Astrocyte (in vitro differentiated cells and primary cell): Measurements from ENCODE around the gene CFAP58. TPM values are rescaled to one million over a fixed set of nuclear protein-coding genes. Genes with fewer than 3 reads are reported as not detected.

Source experiments
- DNase-seq: peaks from one replicate; pipeline ENCODE4 v3.0.0-alpha.2; 2010; ENCODE audit warnings: low read depth
- FAIRE-seq: peaks from 2 replicates; lab custom pipeline; 2011; peaks lifted over from hg19 to GRCh38; lab: Jason Lieb, UNC
- H2AFZ ChIP-seq: 2 replicates; pipeline ENCODE4 v1.6.0; 2012; ENCODE audit warnings: low read depth, low read length, inconsistent platforms
- H3K27ac ChIP-seq: 2 replicates; pipeline ENCODE4 v1.5.1; 2011; ENCODE audit warnings: low read depth, low read length, inconsistent platforms
- H3K27me3 ChIP-seq: 2 replicates; pipeline ENCODE4 v1.6.0; 2011; ENCODE audit warnings: low read length, inconsistent platforms; ENCODE audit not compliant: insufficient read depth
- H3K36me3 ChIP-seq: 2 replicates; pipeline ENCODE4 v1.5.1; 2011; ENCODE audit warnings: low read length, inconsistent platforms; ENCODE audit not compliant: insufficient read depth
- H3K4me1 ChIP-seq: 2 replicates; pipeline ENCODE4 v1.5.1; 2011; ENCODE audit warnings: low read length, inconsistent platforms; ENCODE audit not compliant: insufficient read depth
- H3K4me2 ChIP-seq: 2 replicates; pipeline ENCODE4 v1.6.0; 2012; ENCODE audit warnings: low read length, inconsistent platforms
- H3K4me3 ChIP-seq: 2 replicates; pipeline ENCODE4 v1.5.1; 2011; ENCODE audit warnings: low read depth, mild to moderate bottlenecking, low read length, inconsistent platforms; ENCODE audit not compliant: insufficient read depth
- H3K79me2 ChIP-seq: 2 replicates; pipeline ENCODE4 v1.6.0; 2012; ENCODE audit warnings: mild to moderate bottlenecking, low read length, inconsistent platforms; ENCODE audit not compliant: insufficient read depth
- H3K9ac ChIP-seq: 2 replicates; pipeline ENCODE4 v1.6.0; 2012; ENCODE audit warnings: mild to moderate bottlenecking, low read length, inconsistent platforms
- H3K9me3 ChIP-seq: 2 replicates; pipeline ENCODE4 v1.5.1; 2012; ENCODE audit warnings: low read depth, mild to moderate bottlenecking, low read length, inconsistent platforms; ENCODE audit not compliant: insufficient read depth
- H4K20me1 ChIP-seq: 2 replicates; pipeline ENCODE4 v1.6.0; 2012; ENCODE audit warnings: low read length, inconsistent platforms; ENCODE audit not compliant: insufficient read depth
- H3K27ac Mint-ChIP-seq: one replicate; pipeline ENCODE4 v1.8.0; 2021; ENCODE audit warnings: mild to moderate bottlenecking, mixed read lengths; ENCODE audit not compliant: unreplicated experiment
- H3K27me3 Mint-ChIP-seq: one replicate; pipeline ENCODE4 v1.8.0; 2021; ENCODE audit warnings: low read depth, mixed read lengths; ENCODE audit not compliant: unreplicated experiment
- H3K36me3 Mint-ChIP-seq: one replicate; pipeline ENCODE4 v1.8.0; 2021; ENCODE audit warnings: low read depth, mixed read lengths; ENCODE audit not compliant: unreplicated experiment
- H3K4me1 Mint-ChIP-seq: one replicate; pipeline ENCODE4 v1.8.0; 2021; ENCODE audit warnings: low read depth, mixed read lengths; ENCODE audit not compliant: unreplicated experiment
- H3K4me3 Mint-ChIP-seq: one replicate; pipeline ENCODE4 v1.8.0; 2021; ENCODE audit warnings: mild to moderate bottlenecking, moderate library complexity, mixed read lengths; ENCODE audit not compliant: unreplicated experiment
- H3K9me3 Mint-ChIP-seq: one replicate; pipeline ENCODE4 v1.8.0; 2021; ENCODE audit warnings: mild to moderate bottlenecking, mixed read lengths; ENCODE audit not compliant: unreplicated experiment
- EZH2 ChIP-seq: IDR thresholded peaks from 2 replicates; pipeline ENCODE4 v1.6.1; 2012; ENCODE audit warnings: mild to moderate bottlenecking, low read length, inconsistent platforms; ENCODE audit not compliant: insufficient read depth
- total RNA-seq: library from RNA; stranded (reverse); gene quantifications from 2 replicates; pipeline ENCODE4 v1.2.1, GENCODE V29; 2021
- TF ChIP-seq, protein P1 (sequence below): IDR thresholded peaks from 2 replicates; pipeline ENCODE4 v1.5.1; 2011; ENCODE audit warnings: low read depth, mild to moderate bottlenecking, inconsistent platforms, low read length, moderate library complexity; ENCODE audit not compliant: insufficient read depth

Gene CFAP58
- total RNA-seq, 1 donor from 2014 or later = 0.86 TPM

DNA sequence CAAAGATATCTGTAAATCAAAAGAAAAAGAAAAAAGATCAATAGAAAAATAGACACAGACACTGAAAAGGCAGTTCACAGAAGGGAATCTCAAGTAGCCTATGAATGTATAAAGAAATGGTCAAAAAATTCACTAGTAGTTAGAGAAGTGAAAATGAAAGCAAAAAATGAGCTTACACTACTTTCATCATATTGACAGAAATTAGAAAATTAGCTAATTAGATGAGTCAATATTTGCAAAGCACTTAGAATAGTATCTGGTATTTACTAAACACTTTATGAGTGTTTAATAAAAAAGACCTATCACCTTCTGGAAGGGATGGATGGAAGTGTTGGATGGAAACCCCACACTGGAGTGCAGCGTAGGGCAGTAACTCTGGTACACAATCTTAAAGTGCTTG lies 1.7 kb upstream of the CFAP58 start:
- H3K4me2 ChIP-seq = no peak overlapping the region
- H3K27ac ChIP-seq = no peak overlapping the region
- no peak for FAIRE-seq

DNA sequence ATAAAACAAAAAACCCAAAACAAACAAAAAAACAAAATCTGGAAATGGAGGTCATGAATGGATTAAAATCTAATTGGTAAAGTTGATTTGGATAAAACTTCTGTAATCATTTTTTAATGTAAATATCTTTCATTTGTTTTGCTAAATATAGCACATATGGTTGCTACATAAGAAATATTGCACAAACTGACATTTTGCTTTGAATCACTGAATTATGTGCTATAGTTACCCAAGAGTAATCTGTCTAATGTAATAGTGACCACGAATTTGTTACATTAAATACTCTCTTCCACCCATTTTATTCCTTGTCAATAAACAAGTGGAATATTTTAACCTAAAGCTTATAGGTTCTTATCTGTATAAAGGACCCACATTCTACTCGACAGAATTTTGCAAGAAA lies 6.2 kb downstream of the CFAP58 start:
- Mint-ChIP-seq H3K27me3 (peaks cover 5% of the 10 kb centered on the region), H3K4me1 (no peaks in the 10 kb centered on the region), H3K27ac (no peak overlapping the region), H3K9me3 (peaks cover 3% of the 10 kb centered on the region), H3K4me3 (no peak overlapping the region), H3K36me3 (no peaks in the 10 kb centered on the region)
- Histone ChIP-seq H3K36me3 (no peaks in the 10 kb centered on the region), H3K4me1 (no peaks in the 10 kb centered on the region), H4K20me1 (no peaks in the 10 kb centered on the region), H3K4me3 (no peak overlapping the region), H3K9me3 (no peaks in the 10 kb centered on the region), H2AFZ (no peak overlapping the region), H3K27me3 (no peaks in the 10 kb centered on the region), H3K4me2 (no peak overlapping the region), H3K9ac (no peak overlapping the region), H3K79me2 (no peaks in the 10 kb centered on the region), H3K27ac (no peak overlapping the region)
- FAIRE-seq (no peak), DNase-seq (no peak)
- TF ChIP-seq, protein P1, sequence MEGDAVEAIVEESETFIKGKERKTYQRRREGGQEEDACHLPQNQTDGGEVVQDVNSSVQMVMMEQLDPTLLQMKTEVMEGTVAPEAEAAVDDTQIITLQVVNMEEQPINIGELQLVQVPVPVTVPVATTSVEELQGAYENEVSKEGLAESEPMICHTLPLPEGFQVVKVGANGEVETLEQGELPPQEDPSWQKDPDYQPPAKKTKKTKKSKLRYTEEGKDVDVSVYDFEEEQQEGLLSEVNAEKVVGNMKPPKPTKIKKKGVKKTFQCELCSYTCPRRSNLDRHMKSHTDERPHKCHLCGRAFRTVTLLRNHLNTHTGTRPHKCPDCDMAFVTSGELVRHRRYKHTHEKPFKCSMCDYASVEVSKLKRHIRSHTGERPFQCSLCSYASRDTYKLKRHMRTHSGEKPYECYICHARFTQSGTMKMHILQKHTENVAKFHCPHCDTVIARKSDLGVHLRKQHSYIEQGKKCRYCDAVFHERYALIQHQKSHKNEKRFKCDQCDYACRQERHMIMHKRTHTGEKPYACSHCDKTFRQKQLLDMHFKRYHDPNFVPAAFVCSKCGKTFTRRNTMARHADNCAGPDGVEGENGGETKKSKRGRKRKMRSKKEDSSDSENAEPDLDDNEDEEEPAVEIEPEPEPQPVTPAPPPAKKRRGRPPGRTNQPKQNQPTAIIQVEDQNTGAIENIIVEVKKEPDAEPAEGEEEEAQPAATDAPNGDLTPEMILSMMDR = no peak
- no peak for TF ChIP-seq EZH2

More for the DNA sequence above, 1.7 kb upstream of the CFAP58 start:
- no peaks in the 10 kb centered on the region for H3K27me3 ChIP-seq
- H3K36me3 ChIP-seq = no peaks in the 10 kb centered on the region
- Mint-ChIP-seq H3K4me1 (peaks cover 9% of the 10 kb centered on the region), H3K27me3 (peaks cover 4% of the 10 kb centered on the region), H3K27ac (no peak overlapping the region), H3K36me3 (no peaks in the 10 kb centered on the region), H3K9me3 (no peaks in the 10 kb centered on the region), H3K4me3 (no peak overlapping the region)
- no peaks in the 10 kb centered on the region for H3K79me2 ChIP-seq
- no peak overlapping the region for H3K4me3 ChIP-seq
- H4K20me1 ChIP-seq = no peaks in the 10 kb centered on the region
- TF ChIP-seq, protein P1 = no peak
- no peak for TF ChIP-seq EZH2
- peaks cover 19% of the 10 kb centered on the region for H3K4me1 ChIP-seq
- no peaks in the 10 kb centered on the region for H3K9me3 ChIP-seq
- H3K9ac ChIP-seq = no peak overlapping the region
- no peak overlapping the region for H2AFZ ChIP-seq
- no peak for DNase-seq

DNA sequence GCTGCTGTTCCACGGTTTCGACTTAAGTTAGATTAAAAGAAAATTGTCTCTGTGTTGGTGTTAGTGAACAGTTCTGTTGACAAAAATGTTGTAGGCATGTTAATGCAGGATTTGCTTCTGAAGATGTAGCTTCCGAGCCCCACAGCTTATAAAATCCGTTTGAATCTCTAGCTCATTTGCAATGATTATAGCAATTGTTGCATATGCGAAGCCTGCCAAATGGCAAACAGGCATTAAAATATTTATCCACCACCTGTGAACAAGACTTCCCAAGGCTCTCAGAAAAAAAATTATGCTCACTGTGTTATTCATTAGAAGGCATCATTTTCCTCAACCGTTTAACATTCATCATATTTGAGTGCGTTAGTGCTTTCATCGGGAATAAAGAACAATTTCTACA lies 14.3 kb downstream of the CFAP58 start:
- H2AFZ ChIP-seq = no peak overlapping the region
- no peaks in the 10 kb centered on the region for H3K36me3 Mint-ChIP-seq
- H3K9me3 Mint-ChIP-seq = peaks cover 7% of the 10 kb centered on the region
- peaks cover 4% of the 10 kb centered on the region for H3K27me3 Mint-ChIP-seq
- H4K20me1 ChIP-seq = no peaks in the 10 kb centered on the region
- H3K36me3 ChIP-seq = no peaks in the 10 kb centered on the region
- TF ChIP-seq, protein P1 = no peak
- no peak for TF ChIP-seq EZH2
- no peaks in the 10 kb centered on the region for H3K4me1 ChIP-seq
- DNase-seq (no peak), FAIRE-seq (no peak)
- H3K27ac Mint-ChIP-seq = no peak overlapping the region
- H3K79me2 ChIP-seq = no peaks in the 10 kb centered on the region
- peaks cover 5% of the 10 kb centered on the region for H3K9me3 ChIP-seq
- no peak overlapping the region for H3K4me3 ChIP-seq
- no peak overlapping the region for H3K9ac ChIP-seq
- H3K4me1 Mint-ChIP-seq = no peaks in the 10 kb centered on the region
- no peak overlapping the region for H3K4me2 ChIP-seq
- H3K4me3 Mint-ChIP-seq = no peak overlapping the region
- no peak overlapping the region for H3K27ac ChIP-seq
- H3K27me3 ChIP-seq = no peaks in the 10 kb centered on the region
